ENCODE measurements around the gene HYCC1. TPM values are rescaled to one million over a fixed set of nuclear protein-coding genes. Genes with fewer than 3 reads are reported as not detected.

Gene HYCC1
- total RNA-seq, 1 experiment from 2014 or later, result 120 TPM

DNA sequence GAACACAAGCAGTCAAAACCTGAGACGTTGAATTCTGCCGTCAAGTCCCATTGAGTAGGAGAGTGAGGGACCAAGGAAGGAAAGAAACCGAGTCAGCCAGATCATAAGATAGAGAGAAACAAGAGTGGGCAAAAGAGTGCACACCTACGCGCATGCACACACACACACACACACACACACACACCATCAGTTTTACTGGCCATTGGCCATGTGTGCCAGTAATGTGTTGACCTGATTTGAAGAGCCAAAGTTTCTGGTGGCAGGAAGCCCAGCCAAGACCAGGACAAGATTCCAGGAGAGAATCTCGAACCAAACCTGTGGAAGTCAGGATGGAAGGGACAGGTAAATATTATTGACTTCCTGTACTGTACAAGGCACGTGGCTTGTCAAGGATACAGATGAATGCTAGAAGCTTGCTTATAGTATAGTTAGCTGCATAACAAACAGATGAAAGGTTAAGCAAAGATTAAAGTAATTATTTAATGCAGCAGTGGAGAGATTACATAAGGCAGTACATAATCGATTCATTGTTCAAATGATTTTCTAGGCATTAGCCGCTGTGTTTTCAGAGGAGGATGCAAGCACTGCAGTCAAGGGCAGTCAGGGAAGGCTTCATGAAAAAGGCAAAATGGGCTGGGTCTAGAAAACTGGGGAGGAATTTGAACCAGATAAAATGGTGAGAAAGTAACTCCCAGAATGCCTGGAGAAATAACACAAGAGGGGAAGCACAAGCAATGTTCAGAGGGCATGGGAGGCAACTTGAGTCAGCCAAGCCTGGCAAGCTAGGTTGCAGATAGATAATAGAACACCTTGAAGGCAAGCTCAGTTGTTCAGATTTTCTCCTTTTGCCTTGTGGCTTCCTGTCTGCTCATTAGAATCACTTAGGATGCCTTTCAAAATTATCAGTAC is 2.7 kb upstream of the HYCC1 start:
- no peak for DNase-seq (ENCODE audit: low read depth)

DNA sequence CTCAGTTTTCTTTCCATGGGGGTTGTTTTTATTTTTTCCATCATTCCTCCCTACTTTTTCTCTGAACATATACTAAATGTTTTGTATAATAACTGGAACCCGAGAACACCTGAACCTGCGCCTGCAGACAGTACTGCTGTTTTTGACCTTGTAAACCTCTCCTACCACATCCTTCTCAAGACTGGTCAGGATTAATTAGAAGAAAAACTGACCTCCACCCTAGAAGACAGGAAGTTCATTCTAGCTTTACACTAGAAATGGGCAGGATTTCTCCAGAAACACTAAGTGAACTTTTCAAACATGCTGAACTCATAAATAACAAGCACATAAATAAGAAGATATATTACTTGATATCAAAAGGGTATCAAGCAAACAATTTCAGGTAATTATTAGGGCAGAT is 751 bp upstream of the HYCC1 start:
- DNase-seq (ENCODE audit: low read depth), result no peak

DNA sequence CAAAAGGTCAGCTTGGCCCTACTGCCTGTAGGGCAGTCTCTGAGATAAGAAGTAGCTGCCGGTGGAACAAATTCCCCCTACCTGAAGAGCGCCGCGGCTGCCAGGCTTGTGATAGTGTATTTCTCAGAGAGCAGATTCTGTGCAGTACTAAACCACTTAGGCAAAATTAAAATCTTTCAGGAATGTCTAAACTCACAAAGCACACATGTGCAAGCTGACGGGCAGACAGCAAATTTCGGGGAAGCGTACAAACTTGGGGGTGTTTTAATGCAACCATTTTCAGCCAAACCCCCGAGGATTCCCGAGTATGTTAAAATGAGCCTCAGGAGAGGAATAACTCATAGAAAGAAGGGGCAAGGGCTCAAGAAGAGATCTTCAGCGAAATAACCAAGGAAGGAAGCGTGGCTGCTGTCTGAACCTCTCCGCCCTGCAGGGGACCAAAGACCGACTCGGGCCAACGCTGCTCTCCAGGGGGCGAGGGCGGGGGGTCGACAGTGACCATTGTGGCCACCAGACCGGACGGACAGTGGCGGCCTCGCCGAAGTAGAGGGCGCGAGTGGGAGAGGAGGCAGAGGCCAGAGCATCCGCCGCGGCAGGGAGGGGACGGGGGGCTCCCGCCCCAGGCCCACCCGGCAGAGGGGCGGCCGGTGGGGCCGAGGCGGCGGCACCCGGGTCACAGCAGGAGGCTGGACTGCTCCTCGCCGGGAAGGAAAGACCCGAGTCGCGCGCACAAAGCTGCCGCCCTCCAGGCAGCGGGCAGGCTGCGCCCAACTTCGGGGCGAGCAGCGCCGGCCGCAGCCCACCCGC is 819 bp downstream of the HYCC1 start:
- DNase-seq (ENCODE audit: low read depth), result peak; percentile 41

DNA sequence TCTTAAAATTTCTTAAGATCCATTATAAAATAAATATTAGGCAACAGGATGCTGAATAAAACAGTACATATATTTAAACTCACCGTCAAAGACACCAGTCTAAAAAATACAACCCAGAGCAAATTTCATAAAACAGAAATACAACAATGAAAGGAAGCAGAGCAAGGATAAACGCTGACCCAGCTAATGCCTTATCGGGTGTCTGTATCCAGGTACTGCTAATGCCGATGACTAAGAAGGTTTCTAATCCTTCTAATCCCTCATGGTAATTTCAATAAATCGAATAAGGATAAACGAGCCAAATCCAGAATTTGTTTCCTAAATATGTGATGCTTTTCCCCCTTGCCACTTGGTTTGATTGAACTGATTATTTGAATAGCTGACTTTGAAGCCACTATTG is 1.7 kb downstream of the HYCC1 start:
- DNase-seq (ENCODE audit: low read depth), result no peak

DNA sequence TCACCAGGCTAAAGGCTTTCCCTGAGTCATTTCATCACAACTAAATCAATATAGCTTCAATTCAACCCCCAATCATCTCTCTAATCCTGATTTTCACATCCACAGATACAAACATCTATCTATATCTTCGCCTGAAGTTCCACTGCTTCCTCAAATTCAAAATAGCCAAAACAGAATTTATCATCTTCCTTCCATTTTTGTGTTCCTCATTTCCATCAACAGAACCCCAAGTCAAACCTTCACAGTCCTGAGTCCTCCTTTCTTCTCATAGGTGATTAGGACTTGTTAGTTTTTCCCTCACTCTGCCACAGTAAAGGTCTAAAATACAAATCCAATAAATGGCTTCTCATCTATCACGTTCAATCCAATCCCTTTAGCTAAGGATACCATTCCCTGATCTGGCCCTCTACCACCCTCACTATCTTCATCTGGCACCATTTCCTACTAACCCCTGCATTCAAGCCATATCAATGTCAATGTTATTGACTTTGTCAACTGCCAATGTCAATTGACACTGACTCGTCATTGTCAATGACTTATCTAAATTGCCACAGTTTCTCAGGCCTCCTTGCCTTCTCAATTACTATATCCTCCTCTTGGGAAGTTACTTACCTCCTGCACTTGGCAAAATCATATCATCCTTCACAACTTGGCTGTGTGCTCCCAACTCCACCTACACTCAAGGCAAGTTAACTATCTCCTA is 2.6 kb downstream of the HYCC1 start:
- no peak for DNase-seq (ENCODE audit: low read depth)

DNA sequence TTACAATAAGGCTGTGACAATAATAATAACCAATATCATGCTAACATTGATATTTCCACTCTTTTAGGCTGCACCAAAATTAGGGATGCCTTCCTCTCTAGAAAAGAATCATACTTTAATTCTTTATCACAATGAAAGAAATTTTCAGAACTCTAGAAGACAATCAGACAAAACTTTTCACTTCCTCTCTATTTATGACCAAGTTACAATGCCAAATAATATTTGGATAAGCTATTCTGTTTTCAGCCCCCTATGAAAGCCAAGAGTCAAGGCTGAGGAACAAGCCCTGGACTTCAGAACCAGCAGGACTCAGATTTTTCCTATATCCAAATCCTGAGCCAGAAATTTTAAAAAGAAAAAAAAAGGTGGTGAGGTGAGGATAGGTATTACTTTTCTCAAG is 4.6 kb downstream of the HYCC1 start:
- DNase-seq (ENCODE audit: low read depth), result no peak

DNA sequence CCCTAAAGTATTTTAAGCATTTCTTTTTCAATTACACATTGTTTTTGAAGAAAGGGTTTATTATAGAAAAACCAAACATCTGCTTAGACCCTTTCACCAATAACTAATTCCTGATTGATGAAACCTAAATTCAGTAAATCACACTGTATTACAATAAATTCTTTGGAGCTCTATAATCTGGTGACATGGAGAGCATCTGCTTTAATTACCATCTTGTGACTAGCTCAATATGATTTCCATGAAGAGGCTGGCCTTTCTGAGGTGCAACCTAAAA is 9.7 kb downstream of the HYCC1 start:
- no peak for DNase-seq (ENCODE audit: low read depth)

DNA sequence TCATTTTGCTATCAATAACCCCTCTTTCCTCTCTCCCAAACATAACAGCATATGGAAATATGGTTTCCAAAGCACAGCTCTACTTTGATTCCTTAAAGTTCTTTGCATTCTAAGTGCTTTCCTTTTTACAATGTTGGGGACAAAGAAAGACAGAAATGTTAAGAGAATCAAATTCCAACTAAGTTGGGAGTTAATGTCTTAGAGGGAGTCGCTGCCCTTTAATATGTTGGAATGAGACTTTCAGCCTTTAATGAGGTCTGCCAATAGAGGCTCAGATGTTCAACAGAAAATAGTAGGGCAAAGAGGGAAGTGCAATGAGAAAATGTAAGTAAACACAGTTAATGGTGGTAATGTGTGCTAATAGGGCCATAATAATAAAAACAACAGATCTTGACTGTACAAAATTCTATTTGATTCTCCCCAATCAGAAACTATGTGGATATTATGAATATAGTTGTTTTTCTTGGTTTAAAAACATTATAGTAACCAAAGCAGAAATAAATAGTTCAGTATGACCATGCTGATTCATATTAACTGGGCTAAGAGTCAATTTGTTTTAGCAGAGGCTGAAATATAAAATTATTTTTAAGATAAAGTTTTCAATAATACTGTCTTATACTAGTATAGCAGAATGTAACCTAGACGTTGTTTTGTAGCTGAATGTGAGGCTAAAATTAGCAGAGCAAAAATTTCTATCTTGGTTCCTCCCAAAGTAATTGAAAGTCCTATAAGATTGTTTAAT is 10.3 kb downstream of the HYCC1 start:
- no peak for DNase-seq (ENCODE audit: low read depth)

DNA sequence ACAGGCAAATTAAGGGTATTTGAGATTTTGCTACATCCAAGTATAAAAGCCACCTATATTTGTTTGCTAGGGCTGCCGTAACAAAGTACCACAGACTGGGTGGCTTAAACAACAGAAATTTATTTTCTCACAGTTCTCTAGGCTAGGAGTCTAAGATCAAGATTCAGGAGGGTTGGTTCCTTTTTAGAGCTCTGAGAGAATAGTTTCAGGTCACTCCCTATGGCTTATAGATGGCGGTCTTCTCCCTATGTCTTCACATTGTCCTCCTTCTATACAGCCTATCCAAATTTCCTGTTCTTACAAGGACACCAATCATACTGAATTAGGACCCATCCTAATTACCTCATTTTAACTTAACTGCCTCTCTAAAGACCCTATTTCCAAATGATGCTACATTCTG is 11.2 kb downstream of the HYCC1 start:
- DNase-seq (ENCODE audit: low read depth), result no peak

DNA sequence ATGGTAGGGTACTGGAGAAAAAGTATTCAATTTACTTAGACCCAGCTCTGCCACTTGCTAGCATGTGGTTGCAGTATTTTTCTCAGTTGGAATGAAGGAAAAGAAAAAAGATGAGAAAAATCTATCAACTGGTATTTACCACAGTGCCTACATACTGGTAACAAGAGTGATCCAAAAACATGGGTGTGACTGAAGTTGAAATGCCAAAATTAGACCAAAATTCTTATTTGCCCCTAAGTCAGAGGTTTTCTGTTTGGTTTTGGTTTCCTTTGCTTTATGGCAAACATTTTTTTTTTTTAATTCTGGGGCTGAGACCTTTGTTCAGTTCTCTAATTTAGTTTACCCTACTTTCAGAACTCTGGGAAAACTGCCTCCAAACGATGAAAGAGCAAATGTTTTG is 12.3 kb downstream of the HYCC1 start:
- no peak for DNase-seq (ENCODE audit: low read depth)

DNA sequence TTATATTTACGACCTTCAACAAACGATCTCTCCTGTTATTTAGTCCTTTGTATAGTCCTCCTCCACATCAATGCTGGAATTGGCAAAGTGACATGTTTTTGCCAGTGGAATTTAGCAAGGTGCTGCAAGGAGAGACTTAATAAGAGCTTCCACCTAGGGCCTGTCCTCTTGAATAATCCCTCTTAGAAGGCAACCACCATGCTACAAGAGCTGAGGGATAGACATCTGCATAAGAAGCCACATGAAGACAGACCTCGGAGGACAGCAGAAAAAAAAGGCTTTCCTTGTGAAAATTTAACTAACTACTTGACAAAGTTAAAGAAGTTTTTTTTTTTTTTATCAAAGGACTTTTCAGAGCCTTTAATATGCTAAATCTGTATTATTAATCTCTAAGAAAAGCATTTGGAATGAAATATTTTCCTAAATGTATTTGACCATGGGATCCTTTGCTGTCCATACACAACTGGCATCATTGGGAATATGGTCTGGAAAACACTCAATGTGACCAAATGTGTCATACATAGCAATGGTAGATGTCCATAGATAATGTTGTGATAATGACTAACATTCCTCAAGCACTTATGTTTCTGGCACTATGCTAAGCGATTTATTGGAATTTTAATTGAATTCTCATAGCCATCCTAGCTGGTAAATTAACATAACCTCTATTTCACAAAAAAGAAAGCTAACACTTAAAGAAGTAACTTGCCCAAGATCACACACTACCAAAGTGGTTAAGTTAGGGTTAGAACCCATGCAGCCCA is 13.2 kb downstream of the HYCC1 start:
- peak; percentile 58 for DNase-seq (ENCODE audit: low read depth)

DNA sequence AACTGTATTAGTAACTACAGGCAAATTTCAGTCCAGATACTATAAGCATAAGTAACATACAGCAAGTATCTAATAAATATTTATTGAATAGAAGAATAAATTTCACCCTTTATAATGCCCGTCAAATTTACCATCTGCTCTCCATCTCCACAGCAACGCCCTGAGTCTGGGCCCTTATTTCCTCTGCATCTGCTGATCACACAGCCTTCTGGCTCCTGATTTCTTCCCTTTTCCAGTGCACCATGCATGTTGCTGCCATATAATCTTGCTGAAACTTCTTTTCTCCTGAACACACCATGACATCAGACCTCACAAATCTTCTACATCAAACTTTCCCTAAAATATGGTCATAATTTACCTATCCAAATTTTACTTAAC is 15.4 kb downstream of the HYCC1 start:
- no peak for DNase-seq (ENCODE audit: low read depth)

DNA sequence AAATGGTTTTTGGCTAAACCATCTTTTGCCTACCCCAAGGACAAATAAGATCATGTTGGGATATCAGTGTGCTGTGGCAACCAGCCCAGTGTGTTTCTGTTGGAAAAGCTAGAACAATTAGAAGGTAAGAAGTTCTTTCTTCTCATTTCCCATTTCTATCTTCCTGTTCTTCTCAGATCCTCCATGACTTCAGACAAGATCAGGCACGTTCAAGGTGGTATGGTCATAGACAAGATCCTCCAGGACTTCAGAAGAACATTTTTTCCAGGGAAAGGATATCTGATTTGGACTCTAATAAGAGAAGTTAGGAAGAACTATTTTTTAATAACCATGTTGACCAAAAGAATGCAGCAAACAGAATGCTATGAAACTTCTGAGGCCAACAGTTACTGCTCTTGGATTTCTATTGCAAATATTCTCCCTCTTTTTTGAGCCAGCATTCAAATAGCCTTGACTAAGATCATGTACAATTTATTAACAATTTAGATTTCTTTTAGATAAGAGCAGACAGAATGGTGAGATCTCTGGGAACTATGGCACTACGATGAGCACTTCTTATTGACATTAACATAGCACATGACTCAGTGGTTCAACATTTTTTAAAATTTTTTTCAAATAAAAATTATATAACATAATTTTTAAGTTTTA is 15.9 kb downstream of the HYCC1 start:
- no peak for DNase-seq (ENCODE audit: low read depth)

DNA sequence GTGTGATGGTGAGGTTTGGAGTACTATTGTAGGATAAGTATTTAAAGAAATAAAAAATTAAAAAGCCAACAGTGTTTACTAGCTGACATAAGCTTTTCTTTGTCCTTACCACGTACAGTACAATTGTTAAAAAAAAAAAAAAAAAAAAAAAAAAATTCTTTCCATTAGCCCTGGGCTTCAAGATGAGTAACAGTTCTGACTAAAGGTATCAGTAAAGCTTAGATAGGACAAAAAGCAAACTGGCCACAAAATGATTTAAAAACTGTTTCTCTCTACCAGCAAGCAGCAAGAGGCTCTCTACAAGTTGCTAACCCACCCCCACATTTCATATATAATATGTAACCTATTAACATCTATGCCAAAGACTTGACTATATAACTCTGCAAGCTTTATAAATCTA is 17.5 kb downstream of the HYCC1 start:
- no peak for DNase-seq (ENCODE audit: low read depth)

DNA sequence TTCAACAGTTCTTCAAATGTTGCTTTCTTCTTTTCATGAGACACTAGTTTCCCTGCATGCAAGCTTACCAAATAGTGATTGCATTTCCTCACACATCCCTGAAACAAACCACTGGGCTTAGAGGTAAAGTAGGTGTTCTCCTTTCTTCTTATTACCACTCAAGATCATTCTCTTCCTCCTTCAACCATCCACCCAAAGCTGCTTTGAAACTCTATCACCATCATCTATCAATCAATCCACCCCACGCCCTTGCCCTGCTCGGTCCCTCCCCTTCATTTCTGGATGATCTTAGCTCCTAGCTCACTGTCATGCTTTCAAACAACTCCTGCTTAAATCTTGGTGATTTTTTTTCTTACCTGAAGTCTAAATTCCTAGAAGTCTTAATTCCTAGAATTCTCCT is 18.9 kb downstream of the HYCC1 start:
- no peak for DNase-seq (ENCODE audit: low read depth)

DNA sequence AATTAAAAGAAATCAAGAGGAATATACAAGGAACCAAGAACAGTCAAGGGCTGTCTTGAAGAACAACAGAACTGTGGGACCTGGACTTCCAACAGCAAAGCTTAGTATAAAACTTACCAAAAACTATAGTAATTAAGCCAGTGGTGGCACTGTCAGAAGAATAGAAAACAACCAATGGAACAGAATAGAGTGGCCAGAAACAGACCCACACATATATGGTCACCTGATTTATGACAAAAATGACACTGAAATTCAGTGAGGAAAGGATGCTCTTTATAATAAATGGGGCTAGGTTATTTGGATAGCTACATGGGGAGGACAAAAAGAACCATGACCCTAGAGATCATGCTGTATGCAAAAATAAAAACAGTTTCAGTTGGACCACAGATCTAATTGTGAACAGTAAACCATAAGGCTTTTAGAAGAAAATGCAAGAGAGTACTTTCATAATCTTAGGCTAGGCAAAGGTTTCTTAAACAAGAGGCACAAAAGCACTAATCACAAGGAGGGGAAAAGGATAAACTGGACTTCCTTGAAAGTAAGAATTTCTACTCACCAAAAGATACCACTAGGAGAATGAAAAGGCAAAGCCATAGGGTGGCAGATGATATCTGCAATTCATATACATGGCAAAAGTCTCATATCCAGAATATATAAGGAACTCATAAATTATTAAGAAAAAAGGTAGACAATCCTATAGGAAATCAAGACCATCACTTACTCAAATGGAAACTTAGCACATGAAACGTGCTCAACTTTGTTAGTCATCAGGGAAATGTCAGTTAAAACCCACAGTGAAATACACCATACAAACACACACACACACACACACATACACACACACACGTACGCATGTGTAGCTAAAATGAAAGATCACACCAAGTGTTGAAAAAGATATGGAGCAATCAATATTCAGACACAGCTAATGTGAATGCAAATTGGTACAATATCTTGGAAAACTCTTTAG is 20.8 kb downstream of the HYCC1 start:
- peak; percentile 42 for DNase-seq (ENCODE audit: low read depth)

DNA sequence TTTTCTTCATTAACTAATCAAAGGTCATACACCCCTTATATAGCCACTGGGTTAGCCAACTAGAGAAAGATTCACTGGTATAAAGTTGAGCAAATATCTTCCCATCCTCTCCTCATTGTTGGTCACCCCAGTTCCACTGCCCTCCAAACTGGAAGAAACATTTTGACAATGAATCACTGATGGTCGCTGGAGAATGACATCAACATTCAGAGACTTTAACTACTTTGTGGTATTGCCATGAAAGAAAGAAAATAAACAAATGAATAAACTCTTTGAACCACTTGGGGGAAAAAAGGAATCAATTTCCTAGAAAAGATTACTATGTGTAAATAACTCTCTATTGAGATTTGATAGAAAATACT is 23.4 kb downstream of the HYCC1 start:
- peak; percentile 77 for DNase-seq (ENCODE audit: low read depth)

DNA sequence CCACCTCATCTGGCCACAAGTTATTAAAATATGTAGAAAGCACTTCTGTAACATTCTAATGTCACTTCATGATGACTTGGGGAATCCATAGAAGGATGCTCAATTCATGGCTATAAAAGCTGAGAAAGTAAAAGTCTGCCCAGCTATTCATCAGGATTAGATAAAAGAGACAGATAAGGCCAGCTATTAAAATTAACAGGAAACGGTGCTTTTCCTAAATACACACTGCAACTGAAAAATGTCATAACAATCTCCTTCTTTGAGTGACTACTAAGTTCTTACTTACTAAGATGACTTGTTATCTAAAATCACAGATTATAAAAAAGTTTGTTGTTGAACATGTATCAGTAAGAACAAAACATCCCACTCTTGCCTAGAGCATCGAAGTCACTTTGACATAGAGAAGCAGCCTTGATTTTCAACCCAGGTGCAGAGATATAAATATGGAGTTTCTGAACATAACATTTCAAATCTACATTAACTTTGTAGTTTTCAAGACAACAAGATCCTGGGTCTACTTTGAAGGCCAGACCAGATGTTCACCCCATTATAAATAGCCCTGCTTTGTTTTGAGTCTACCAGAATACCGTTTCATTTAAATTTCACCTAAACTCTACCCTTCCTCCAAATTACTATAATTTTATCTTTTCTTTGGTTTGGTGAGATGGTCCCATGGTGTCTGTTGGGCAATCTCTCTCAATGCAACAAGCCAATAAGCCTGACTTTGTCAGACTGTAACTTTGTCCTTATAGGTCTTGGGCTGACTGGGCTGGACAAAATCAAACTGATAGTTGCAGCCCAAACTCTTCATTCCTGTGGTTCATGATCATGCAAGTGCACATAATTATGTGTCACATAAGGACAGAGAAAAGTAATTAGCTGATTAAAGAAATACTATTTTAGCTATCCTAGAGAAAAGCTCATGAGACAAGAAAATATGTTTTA is 24.0 kb downstream of the HYCC1 start:
- no peak for DNase-seq (ENCODE audit: low read depth)
